ENCODE measurements around the gene OCEL1.
A peak's percentile ranks its signal among the peaks of the same experiment; 100 is the strongest.

OCEL1 gene

GRCh38 chr19:17211547-17212446 lies 14.2 kb upstream of the OCEL1 start:
- Histone ChIP-seq H3K9ac (ENCODE audit: low read depth, low read length) (no peak overlapping the region), H3K27ac (ENCODE audit: low read depth, low read length) (no peak overlapping the region), H3K36me3 (ENCODE audit: control insufficient read depth, insufficient read depth, low read length) (peaks cover 23% of the 10 kb centered on the region), H3K4me3 (ENCODE audit: low read depth, low read length) (no peak overlapping the region), H3K9me3 (ENCODE audit: control insufficient read depth, insufficient read depth, low read length) (no peaks in the 10 kb centered on the region), H3K4me1 (ENCODE audit: control insufficient read depth, insufficient read depth, low read length) (peaks cover 13% of the 10 kb centered on the region), H3K27me3 (ENCODE audit: control insufficient read depth, insufficient read depth, low read length) (no peaks in the 10 kb centered on the region)

GRCh38 chr19:17213334-17213733 lies 12.7 kb upstream of the OCEL1 start:
- Histone ChIP-seq H3K4me3 (ENCODE audit: low read depth, low read length) (no peak overlapping the region), H3K36me3 (ENCODE audit: control insufficient read depth, insufficient read depth, low read length) (peaks cover 19% of the 10 kb centered on the region), H3K27ac (ENCODE audit: low read depth, low read length) (no peak overlapping the region), H3K27me3 (ENCODE audit: control insufficient read depth, insufficient read depth, low read length) (no peaks in the 10 kb centered on the region), H3K4me1 (ENCODE audit: control insufficient read depth, insufficient read depth, low read length) (peaks cover 13% of the 10 kb centered on the region), H3K9ac (ENCODE audit: low read depth, low read length) (no peak overlapping the region), H3K9me3 (ENCODE audit: control insufficient read depth, insufficient read depth, low read length) (no peaks in the 10 kb centered on the region)

GRCh38 chr19:17214508-17215126 lies 11.4 kb upstream of the OCEL1 start:
- Histone ChIP-seq H3K9me3 (ENCODE audit: control insufficient read depth, insufficient read depth, low read length) (no peaks in the 10 kb centered on the region), H3K4me3 (ENCODE audit: low read depth, low read length) (peak overlapping the region; percentile 89), H3K27ac (ENCODE audit: low read depth, low read length) (peak overlapping the region; percentile 98), H3K4me1 (ENCODE audit: control insufficient read depth, insufficient read depth, low read length) (peaks cover 9% of the 10 kb centered on the region), H3K27me3 (ENCODE audit: control insufficient read depth, insufficient read depth, low read length) (no peaks in the 10 kb centered on the region), H3K36me3 (ENCODE audit: control insufficient read depth, insufficient read depth, low read length) (peaks cover 25% of the 10 kb centered on the region), H3K9ac (ENCODE audit: low read depth, low read length) (peak overlapping the region; percentile 98)

- Histone ChIP-seq H3K4me3 (ENCODE audit: low read depth, low read length) (peak within 1 kb of the TSS; percentile 89), H3K9me3 (ENCODE audit: control insufficient read depth, insufficient read depth, low read length) (no peaks in the 10 kb centered on the region), H3K27ac (ENCODE audit: low read depth, low read length) (peak within 1 kb of the TSS; percentile 98), H3K36me3 (ENCODE audit: control insufficient read depth, insufficient read depth, low read length) (peaks cover 24% of the 10 kb centered on the region), H3K27me3 (ENCODE audit: control insufficient read depth, insufficient read depth, low read length) (no peaks in the 10 kb centered on the region), H3K4me1 (ENCODE audit: control insufficient read depth, insufficient read depth, low read length) (peaks cover 6% of the 10 kb centered on the region), H3K9ac (ENCODE audit: low read depth, low read length) (peak within 1 kb of the TSS; percentile 98)
These were observed 10.7 kb upstream of the OCEL1 start, which contains the start of gene USE1 for GRCh38 chr19:17215127-17215971. TSS of gene USE1 (plus strand) at chr19:17215357. CDS start at chr19:17215406, 49 bp downstream.

- H3K4me1 ChIP-seq (ENCODE audit: control insufficient read depth, insufficient read depth, low read length) = peaks cover 6% of the 10 kb centered on the region
- peaks cover 20% of the 10 kb centered on the region for H3K36me3 ChIP-seq (ENCODE audit: control insufficient read depth, insufficient read depth, low read length)
- H3K9me3 ChIP-seq (ENCODE audit: control insufficient read depth, insufficient read depth, low read length) = no peaks in the 10 kb centered on the region
- peak overlapping the region; percentile 89 for H3K4me3 ChIP-seq (ENCODE audit: low read depth, low read length)
- H3K9ac ChIP-seq (ENCODE audit: low read depth, low read length) = 0 out of 2 replicates have a peak overlapping the region, but pooled peaks have one; percentile 4
- H3K27ac ChIP-seq (ENCODE audit: low read depth, low read length) = peak overlapping the region; percentile 98
- H3K27me3 ChIP-seq (ENCODE audit: control insufficient read depth, insufficient read depth, low read length) = no peaks in the 10 kb centered on the region
These were observed 9.9 kb upstream of the OCEL1 start for GRCh38 chr19:17216058-17216670.

GRCh38 chr19:17219286-17219685 lies 6.7 kb upstream of the OCEL1 start:
- Histone ChIP-seq H3K4me1 (ENCODE audit: control insufficient read depth, insufficient read depth, low read length) (peaks cover 6% of the 10 kb centered on the region), H3K9ac (ENCODE audit: low read depth, low read length) (no peak overlapping the region), H3K9me3 (ENCODE audit: control insufficient read depth, insufficient read depth, low read length) (no peaks in the 10 kb centered on the region), H3K4me3 (ENCODE audit: low read depth, low read length) (no peak overlapping the region), H3K27me3 (ENCODE audit: control insufficient read depth, insufficient read depth, low read length) (no peaks in the 10 kb centered on the region), H3K36me3 (ENCODE audit: control insufficient read depth, insufficient read depth, low read length) (peaks cover 6% of the 10 kb centered on the region), H3K27ac (ENCODE audit: low read depth, low read length) (no peak overlapping the region)

GRCh38 chr19:17220207-17220758 lies 5.7 kb upstream of the OCEL1 start:
- H3K27me3 ChIP-seq (ENCODE audit: control insufficient read depth, insufficient read depth, low read length) = no peaks in the 10 kb centered on the region
- no peaks in the 10 kb centered on the region for H3K4me1 ChIP-seq (ENCODE audit: control insufficient read depth, insufficient read depth, low read length)
- H3K27ac ChIP-seq (ENCODE audit: low read depth, low read length) = no peak overlapping the region
- H3K36me3 ChIP-seq (ENCODE audit: control insufficient read depth, insufficient read depth, low read length) = peaks cover 6% of the 10 kb centered on the region
- H3K9ac ChIP-seq (ENCODE audit: low read depth, low read length) = no peak overlapping the region
- no peak overlapping the region for H3K4me3 ChIP-seq (ENCODE audit: low read depth, low read length)
- H3K9me3 ChIP-seq (ENCODE audit: control insufficient read depth, insufficient read depth, low read length) = no peaks in the 10 kb centered on the region

GRCh38 chr19:17225053-17225452 lies 973 bp upstream of the OCEL1 start:
- Histone ChIP-seq H3K27me3 (ENCODE audit: control insufficient read depth, insufficient read depth, low read length) (no peaks in the 10 kb centered on the region), H3K27ac (ENCODE audit: low read depth, low read length) (no peak overlapping the region)

GRCh38 chr19:17227798-17228367 lies 1.9 kb downstream of the OCEL1 start:
- Histone ChIP-seq H3K9ac (ENCODE audit: low read depth, low read length) (no peak overlapping the region), H3K36me3 (ENCODE audit: control insufficient read depth, insufficient read depth, low read length) (peaks cover 29% of the 10 kb centered on the region), H3K27me3 (ENCODE audit: control insufficient read depth, insufficient read depth, low read length) (no peaks in the 10 kb centered on the region), H3K4me1 (ENCODE audit: control insufficient read depth, insufficient read depth, low read length) (no peaks in the 10 kb centered on the region), H3K4me3 (ENCODE audit: low read depth, low read length) (no peak overlapping the region), H3K27ac (ENCODE audit: low read depth, low read length) (no peak overlapping the region), H3K9me3 (ENCODE audit: control insufficient read depth, insufficient read depth, low read length) (no peaks in the 10 kb centered on the region)

More at GRCh38 chr19:17225053-17225452, 973 bp upstream of the OCEL1 start:
- Histone ChIP-seq H3K4me3 (ENCODE audit: low read depth, low read length) (no peak overlapping the region), H3K9ac (ENCODE audit: low read depth, low read length) (no peak overlapping the region), H3K9me3 (ENCODE audit: control insufficient read depth, insufficient read depth, low read length) (no peaks in the 10 kb centered on the region), H3K4me1 (ENCODE audit: control insufficient read depth, insufficient read depth, low read length) (no peaks in the 10 kb centered on the region), H3K36me3 (ENCODE audit: control insufficient read depth, insufficient read depth, low read length) (0 out of 2 replicates have a peak, but pooled peaks cover 6% of the 10 kb centered on the region)

- peaks cover 42% of the 10 kb centered on the region for H3K36me3 ChIP-seq (ENCODE audit: control insufficient read depth, insufficient read depth, low read length)
- H3K27ac ChIP-seq (ENCODE audit: low read depth, low read length) = no peak overlapping the region
These were observed 3.9 kb downstream of the OCEL1 start for GRCh38 chr19:17229890-17230289.

More at GRCh38 chr19:17229890-17230289, 3.9 kb downstream of the OCEL1 start:
- Histone ChIP-seq H3K9ac (ENCODE audit: low read depth, low read length) (no peak overlapping the region), H3K4me1 (ENCODE audit: control insufficient read depth, insufficient read depth, low read length) (peaks cover 4% of the 10 kb centered on the region; the same call in 1 of the 2 replicates), H3K27me3 (ENCODE audit: control insufficient read depth, insufficient read depth, low read length) (no peaks in the 10 kb centered on the region), H3K9me3 (ENCODE audit: control insufficient read depth, insufficient read depth, low read length) (no peaks in the 10 kb centered on the region), H3K4me3 (ENCODE audit: low read depth, low read length) (no peak overlapping the region)

Data from HUES48 (cell line).